Endothelial cell of umbilical vein (primary cell): ENCODE results near the gene UTS2R. TPM values are rescaled to one million over a fixed set of nuclear protein-coding genes. Genes with fewer than 3 reads are reported as not detected.

Experiments
- BruUV-seq: library from RNA; stranded (reverse); fragments of 400-500 nt; replicated peaks from 2 replicates; lab custom pipeline; 2021; lab: Mats Ljungman, UMichigan
- CTCF ChIA-PET: fragments of 300-600, 350-600 bp; sonication (Branson Sonifier 250); formaldehyde crosslinking; loops from one replicate; lab custom pipeline; 2021; ENCODE audit warnings: antibody characterized with exemption, inconsistent platforms; lab: Charles Lee
- POLR2A ChIA-PET: fragments of 300-600, 350-600 bp; sonication (Branson Sonifier 250); formaldehyde crosslinking; loops from one replicate; lab custom pipeline; 2021; ENCODE audit warnings: antibody characterized with exemption, inconsistent platforms; lab: Charles Lee
- DNase-seq: peaks from one replicate; pipeline ENCODE4 v3.0.0-alpha.2; 2011; ENCODE audit warnings: low read depth, low spot score
- FAIRE-seq: peaks from 2 replicates; lab custom pipeline; 2011; peaks lifted over from hg19 to GRCh38; lab: Jason Lieb, UNC
- H2AFZ ChIP-seq: 2 replicates; pipeline ENCODE4 v1.6.0; 2012; ENCODE audit warnings: low read depth, low read length, control low read depth, inconsistent platforms
- H3K27ac ChIP-seq: 2 replicates; pipeline ENCODE4 v1.5.1; 2011; ENCODE audit warnings: low read depth, mild to moderate bottlenecking, control low read depth, low read length, moderate library complexity; ENCODE audit not compliant: insufficient read depth
- H3K27me3 ChIP-seq, 2 experiments: 2 replicates each; pipeline versions ENCODE4 v1.6.0 to v1.6.1; 2011; ENCODE audit warnings: low read length in 2 of 2, mixed read lengths in 1 of 2; ENCODE audit not compliant: control insufficient read depth in 2 of 2, insufficient read depth in 2 of 2
- H3K36me3 ChIP-seq, 2 experiments: 2 replicates in 1 of 2; 3 replicates in 1 of 2; pipeline ENCODE4 v1.5.1; 2011; ENCODE audit warnings: low read length in 2 of 2, mild to moderate bottlenecking in 1 of 2, moderate library complexity in 1 of 2; ENCODE audit not compliant: control insufficient read depth in 2 of 2, insufficient read depth in 2 of 2; ENCODE audit errors: extremely low read depth in 1 of 2
- H3K4me1 ChIP-seq: 3 replicates; pipeline ENCODE4 v1.5.1; 2011; ENCODE audit warnings: mild to moderate bottlenecking, low read length; ENCODE audit not compliant: control insufficient read depth, insufficient read depth; ENCODE audit errors: extremely low read depth
- H3K4me2 ChIP-seq: 2 replicates; pipeline ENCODE4 v1.6.1; 2011; ENCODE audit warnings: low read length, control low read depth, mixed read lengths; ENCODE audit not compliant: insufficient read depth
- H3K4me3 ChIP-seq, 3 experiments: fragments of 200-600 bp in 1 of 3; sonication (generic), shearing (Covaris generic) in 1 of 3; replicated peaks in 1 of 3; 2 replicates each; pipeline ENCODE4 v1.5.1; 2011 to 2016; ENCODE audit warnings: control low read depth in 3 of 3, low read length in 3 of 3, mild to moderate bottlenecking in 2 of 3, inconsistent platforms in 1 of 3, low read depth in 1 of 3, moderate library complexity in 1 of 3; ENCODE audit not compliant: insufficient read depth in 1 of 3
- H3K79me2 ChIP-seq: 2 replicates; pipeline ENCODE4 v1.6.0; 2012; ENCODE audit warnings: low read length, inconsistent platforms; ENCODE audit not compliant: control insufficient read depth, insufficient read depth
- H3K9ac ChIP-seq: replicated peaks from 2 replicates; pipeline ENCODE3; 2011; ENCODE audit warnings: low read length, control low read depth; ENCODE audit not compliant: insufficient read depth; ENCODE audit errors: extremely low read depth
- H3K9me1 ChIP-seq: replicated peaks from 3 replicates; pipeline ENCODE4 v1.6.0; 2011; ENCODE audit warnings: mild to moderate bottlenecking, low read length; ENCODE audit not compliant: control insufficient read depth, insufficient read depth; ENCODE audit errors: extremely low read depth
- H3K9me3 ChIP-seq: replicated peaks from 2 replicates; pipeline ENCODE4 v1.5.1; 2012; ENCODE audit warnings: low read length, inconsistent platforms; ENCODE audit not compliant: control insufficient read depth, insufficient read depth
- H4K20me1 ChIP-seq: replicated peaks from 2 replicates; pipeline ENCODE3; 2011; ENCODE audit warnings: mild to moderate bottlenecking, low read length; ENCODE audit not compliant: control insufficient read depth, insufficient read depth; ENCODE audit errors: extremely low read depth
- EZH2 ChIP-seq: IDR thresholded peaks from 2 replicates; pipeline ENCODE4 v1.6.1; 2012; ENCODE audit warnings: borderline replicate concordance, low read depth, mild to moderate bottlenecking, moderate library complexity, low read length, inconsistent platforms; ENCODE audit not compliant: severe bottlenecking
- FOS ChIP-seq: IDR thresholded peaks from 2 replicates; pipeline ENCODE4 v1.6.1; 2011; ENCODE audit warnings: mild to moderate bottlenecking, low read length, moderate library complexity, borderline replicate concordance; ENCODE audit not compliant: insufficient read depth
- GATA2 ChIP-seq: IDR thresholded peaks from 2 replicates; pipeline ENCODE4 v1.7.0; 2011; ENCODE audit warnings: low read depth, mild to moderate bottlenecking, moderate library complexity, mixed read lengths, low read length; ENCODE audit not compliant: insufficient read length, insufficient read depth
- JUN ChIP-seq: IDR thresholded peaks from 2 replicates; pipeline ENCODE4 v1.6.1; 2011; ENCODE audit warnings: borderline replicate concordance, low read depth; ENCODE audit not compliant: insufficient read length, insufficient read depth
- MYC ChIP-seq: IDR thresholded peaks from one replicate; pipeline ENCODE4 v1.6.1; 2011; ENCODE audit warnings: mild to moderate bottlenecking, low read depth, low read length
- POLR2A ChIP-seq: IDR thresholded peaks from 2 replicates; pipeline ENCODE4 v1.6.1; 2012; ENCODE audit warnings: low read depth, mild to moderate bottlenecking, control low read depth, low read length
- POLR2AphosphoS5 ChIP-seq: IDR thresholded peaks from 2 replicates; pipeline ENCODE4 v1.6.1; 2012; ENCODE audit warnings: low read depth, mild to moderate bottlenecking, control low read depth, low read length, moderate library complexity; ENCODE audit not compliant: insufficient read depth
- dilution Hi-C: fragments of 300-500 bp; cut with MboI; formaldehyde crosslinking; loops from one replicate; pipeline ENCODE4 v1.15.0; 2019; ENCODE audit warnings: low sequenced_read_pairs; ENCODE audit not compliant: extremely low pct_ligation_motif_present
- intact Hi-C: fragments of 100-400 bp; cut with micrococcal nuclease; formaldehyde crosslinking; loops from one replicate; pipeline ENCODE4 v1.10.0; 2022
- polyA plus RNA-seq, 4 experiments: library from polyadenylated mRNA; depleted of rRNA in 3 of 4; stranded (reverse) in 3 of 4; unstranded in 1 of 4; fragments of >200 nt; gene quantifications; 2 replicates each; pipeline versions ENCODE4 v1.2.1 to v1.2.3, GENCODE V29; 2011 to 2012; ENCODE audit warnings: missing spikeins in 1 of 4
- total RNA-seq: library from RNA; stranded (reverse); gene quantifications from 2 replicates; pipeline ENCODE4 v1.2.3, GENCODE V29; 2021
- TF ChIP-seq, protein P1 (sequence below): IDR thresholded peaks from 2 replicates; pipeline ENCODE4 v1.6.1; 2011; ENCODE audit not compliant: insufficient read depth, insufficient read length
- TF ChIP-seq, protein P2 (sequence below), 2 donors: IDR thresholded peaks; 1 replicate in 1 of 2; 2 replicates in 1 of 2; pipeline ENCODE4 v1.5.1; 2011; ENCODE audit warnings: low read length in 2 of 2, mild to moderate bottlenecking in 2 of 2, moderate library complexity in 2 of 2, control low read depth in 1 of 2, inconsistent platforms in 1 of 2, low read depth in 1 of 2; ENCODE audit not compliant: insufficient read depth in 1 of 2; ENCODE audit errors: extremely low read depth in 1 of 2

The UTS2R gene
- total and polyA plus RNA-seq, 2 donors (not counting 3 experiments of a cell fraction or from before 2014, with no cell fraction given): not detected

DNA sequence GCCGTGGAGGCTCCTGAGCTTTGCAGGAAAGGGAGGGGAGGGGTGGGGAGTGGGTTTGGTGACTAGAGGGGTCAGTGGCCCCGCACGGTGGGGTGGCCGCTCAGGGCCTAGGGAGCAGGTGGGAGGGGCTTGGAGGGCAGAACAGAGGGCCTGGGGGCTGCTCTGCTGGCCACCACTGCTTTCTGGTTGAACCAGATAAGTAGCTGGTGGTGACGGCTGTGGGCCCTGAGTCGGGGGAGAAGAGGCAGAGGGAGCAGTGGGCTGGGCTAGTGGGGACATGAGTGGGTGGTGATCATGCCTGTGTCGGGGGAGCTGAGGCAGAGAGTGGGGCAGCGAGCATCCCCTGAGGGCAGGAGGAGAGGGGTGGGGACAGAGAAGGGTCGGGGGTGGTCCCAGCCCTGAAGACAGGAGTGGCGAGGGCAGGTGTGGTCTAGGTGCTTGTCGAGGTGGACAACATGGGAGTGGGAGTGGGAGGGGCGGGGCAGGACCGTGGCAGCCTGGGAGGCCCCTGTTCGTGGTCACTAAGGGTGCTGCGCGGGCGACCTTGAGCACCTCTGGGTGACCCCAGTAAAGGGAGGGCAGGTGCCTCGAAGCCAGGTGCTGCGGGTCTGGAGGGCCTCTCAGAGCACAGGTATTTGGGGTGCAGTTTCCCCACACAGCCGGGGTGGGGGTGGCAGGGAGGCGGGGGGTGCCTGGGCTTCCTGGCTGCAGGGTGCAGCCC is 47.9 kb upstream of the UTS2R start:
- H3K36me3 ChIP-seq: no peaks in the 10 kb centered on the region
- no peaks in the 10 kb centered on the region for H3K9me1 ChIP-seq
- no peak overlapping the region for H3K27ac ChIP-seq
- no peaks in the 10 kb centered on the region for H3K4me1 ChIP-seq
- dilution Hi-C loops: no loop called here
- BruUV-seq: no TSS peak
- H3K9me3 ChIP-seq: no peaks in the 10 kb centered on the region
- DNase-seq: no peak
- no peak overlapping the region for H3K9ac ChIP-seq
- H4K20me1 ChIP-seq: no peaks in the 10 kb centered on the region
- CTCF ChIA-PET: interaction anchor here (1.1 to 2.5 kb wide), 3 partner anchors 15 to 87 kb away, joined by 3 to 26 read pairs (median 4); no protein-coding TSS in a partner anchor
- no peak for TF ChIP-seq EZH2
- no peak for TF ChIP-seq GATA2
- TF ChIP-seq, protein P1, sequence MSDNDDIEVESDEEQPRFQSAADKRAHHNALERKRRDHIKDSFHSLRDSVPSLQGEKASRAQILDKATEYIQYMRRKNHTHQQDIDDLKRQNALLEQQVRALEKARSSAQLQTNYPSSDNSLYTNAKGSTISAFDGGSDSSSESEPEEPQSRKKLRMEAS: no peak
- TF ChIP-seq POLR2A: no peak
- TF ChIP-seq, protein P2, sequence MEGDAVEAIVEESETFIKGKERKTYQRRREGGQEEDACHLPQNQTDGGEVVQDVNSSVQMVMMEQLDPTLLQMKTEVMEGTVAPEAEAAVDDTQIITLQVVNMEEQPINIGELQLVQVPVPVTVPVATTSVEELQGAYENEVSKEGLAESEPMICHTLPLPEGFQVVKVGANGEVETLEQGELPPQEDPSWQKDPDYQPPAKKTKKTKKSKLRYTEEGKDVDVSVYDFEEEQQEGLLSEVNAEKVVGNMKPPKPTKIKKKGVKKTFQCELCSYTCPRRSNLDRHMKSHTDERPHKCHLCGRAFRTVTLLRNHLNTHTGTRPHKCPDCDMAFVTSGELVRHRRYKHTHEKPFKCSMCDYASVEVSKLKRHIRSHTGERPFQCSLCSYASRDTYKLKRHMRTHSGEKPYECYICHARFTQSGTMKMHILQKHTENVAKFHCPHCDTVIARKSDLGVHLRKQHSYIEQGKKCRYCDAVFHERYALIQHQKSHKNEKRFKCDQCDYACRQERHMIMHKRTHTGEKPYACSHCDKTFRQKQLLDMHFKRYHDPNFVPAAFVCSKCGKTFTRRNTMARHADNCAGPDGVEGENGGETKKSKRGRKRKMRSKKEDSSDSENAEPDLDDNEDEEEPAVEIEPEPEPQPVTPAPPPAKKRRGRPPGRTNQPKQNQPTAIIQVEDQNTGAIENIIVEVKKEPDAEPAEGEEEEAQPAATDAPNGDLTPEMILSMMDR (IDR thresholded peaks at IDR 0.05; ENCODE audit: extremely low read depth in 1 of 2, insufficient read depth in 1 of 2, low read depth in 1 of 2, low read length in 2 of 2): no peak
- TF ChIP-seq FOS: no peak
- no peak for TF ChIP-seq POLR2AphosphoS5
- TF ChIP-seq JUN: no peak
- TF ChIP-seq MYC: no peak
- H3K4me2 ChIP-seq: no peak overlapping the region
- no peak overlapping the region for H2AFZ ChIP-seq
- FAIRE-seq: no peak
- H3K79me2 ChIP-seq: no peaks in the 10 kb centered on the region
- POLR2A ChIA-PET: no interaction called here
- intact Hi-C loops: no loop called here
- H3K4me3 ChIP-seq: no peak overlapping the region
- no peaks in the 10 kb centered on the region for H3K27me3 ChIP-seq
